ENCODE data around the gene OR10J4. TPM values are rescaled to one million over a fixed set of nuclear protein-coding genes. Genes with fewer than 3 reads are reported as not detected.
"Not testable (repeated sequence)": the region's sequence is repeated elsewhere in the genome, so short reads cannot be mapped to it uniquely, and the experiment has no call there.

The OR10J4 gene
- total RNA-seq, 8 experiments from 2014 or later, result 0.33 TPM; not detected in 7

GRCh38 chr1:159448181-159448580 is 16.2 kb downstream of the OR10J4 start:
- H3K4me1 ChIP-seq (replicated peaks in 1 of 2), result no peaks in the 10 kb centered on the region
- ATAC-seq (replicated peaks in 6 of 8), result no peak
- in situ Hi-C loops (cut with MboI; ENCODE audit: low pct_unique_long_range_greater_than_20kb in 2 of 9, low sequenced_read_pairs in 9 of 9, unreplicated experiment in 9 of 9), result no loop called here
- H3K27ac ChIP-seq, result no peak overlapping the region
- no peak overlapping the region for H3K4me3 ChIP-seq
- WGBS, 10 experiments, result 6 to 100% (median 69%) methylated on average over 1 of the region's 1 CpG

GRCh38 chr1:159449605-159450004 is 17.6 kb downstream of the OR10J4 start:
- H3K4me3 ChIP-seq; H3K4me1 ChIP-seq (replicated peaks in 1 of 2); ATAC-seq (replicated peaks in 6 of 8); in situ Hi-C loops (cut with MboI; ENCODE audit: low pct_unique_long_range_greater_than_20kb in 2 of 9, low sequenced_read_pairs in 9 of 9, unreplicated experiment in 9 of 9); H3K27ac ChIP-seq: not testable (repeated sequence)
- no CpG with 5 or more reads among the region's 23 CpGs for WGBS, 10 experiments

- ATAC-seq (replicated peaks in 6 of 8), result no peak
- no peak overlapping the region for H3K4me3 ChIP-seq
- no peak overlapping the region for H3K27ac ChIP-seq
- in situ Hi-C loops (cut with MboI; ENCODE audit: low pct_unique_long_range_greater_than_20kb in 2 of 9, low sequenced_read_pairs in 9 of 9, unreplicated experiment in 9 of 9), result no loop called here
- H3K4me1 ChIP-seq (replicated peaks in 1 of 2), result no peaks in the 10 kb centered on the region
- WGBS, 10 experiments, result 0 to 90% (median 69%) methylated on average over 1 to 2 of the region's 2 CpGs
These were observed 27.5 kb downstream of the OR10J4 start for GRCh38 chr1:159459551-159459950.

GRCh38 chr1:159465191-159465603 is 33.2 kb downstream of the OR10J4 start:
- no peak overlapping the region for H3K27ac ChIP-seq
- no peak for ATAC-seq (replicated peaks in 6 of 8)
- H3K4me1 ChIP-seq (replicated peaks in 1 of 2), result no peaks in the 10 kb centered on the region
- H3K4me3 ChIP-seq, result no peak overlapping the region
- in situ Hi-C loops (cut with MboI; ENCODE audit: low pct_unique_long_range_greater_than_20kb in 2 of 9, low sequenced_read_pairs in 9 of 9, unreplicated experiment in 9 of 9), result no loop called here
- 17 to 100% (median 67%) methylated on average over 1 to 3 of the region's 3 CpGs for WGBS, 10 experiments

GRCh38 chr1:159468321-159468720 is 36.3 kb downstream of the OR10J4 start:
- no peak for ATAC-seq (replicated peaks in 6 of 8)
- 0 to 100% (median 89%) methylated on average over 1 to 2 of the region's 2 CpGs; no CpG with 5 or more reads in 1 of the 10 experiments for WGBS, 10 experiments
- in situ Hi-C loops (cut with MboI; ENCODE audit: low pct_unique_long_range_greater_than_20kb in 2 of 9, low sequenced_read_pairs in 9 of 9, unreplicated experiment in 9 of 9), result no loop called here
- no peak overlapping the region for H3K27ac ChIP-seq
- no peaks in the 10 kb centered on the region for H3K4me1 ChIP-seq (replicated peaks in 1 of 2)
- no peak overlapping the region for H3K4me3 ChIP-seq

- H3K4me3 ChIP-seq, result no peak overlapping the region
- ATAC-seq (replicated peaks in 6 of 8), result peak in 6 of 8 experiments; percentile 35 to 91 (median 66)
- WGBS, 10 experiments, result 0 to 65% (median 42%) methylated on average over 1 to 4 of the region's 4 CpGs; no CpG with 5 or more reads in 2 of the 10 experiments
These were observed 38.0 kb downstream of the OR10J4 start for GRCh38 chr1:159469921-159470533.

GRCh38 chr1:159473335-159473734 is 41.3 kb downstream of the OR10J4 start:
- no peak for ATAC-seq (replicated peaks in 6 of 8)
- in situ Hi-C loops (cut with MboI; ENCODE audit: low pct_unique_long_range_greater_than_20kb in 2 of 9, low sequenced_read_pairs in 9 of 9, unreplicated experiment in 9 of 9), result no loop called here
- H3K4me1 ChIP-seq (replicated peaks in 1 of 2), result no peaks in the 10 kb centered on the region
- no peak overlapping the region for H3K27ac ChIP-seq
- 0 to 90% (median 58%) methylated on average over 1 of the region's 1 CpG; no CpG with 5 or more reads in 2 of the 10 experiments for WGBS, 10 experiments
- H3K4me3 ChIP-seq, result no peak overlapping the region

More at GRCh38 chr1:159469921-159470533, 38.0 kb downstream of the OR10J4 start:
- Histone ChIP-seq H3K4me1 (replicated peaks in 1 of 2) (no peaks in the 10 kb centered on the region), H3K27ac (no peak overlapping the region)
- in situ Hi-C loops (cut with MboI; ENCODE audit: low pct_unique_long_range_greater_than_20kb in 2 of 9, low sequenced_read_pairs in 9 of 9, unreplicated experiment in 9 of 9), result no loop called here

GRCh38 chr1:159474926-159475325 is 42.9 kb downstream of the OR10J4 start:
- 0 to 100% (median 66%) methylated on average over 1 of the region's 1 CpG; no CpG with 5 or more reads in 4 of the 10 experiments for WGBS, 10 experiments
- Histone ChIP-seq H3K27ac (no peak overlapping the region), H3K4me1 (replicated peaks in 1 of 2) (no peaks in the 10 kb centered on the region), H3K4me3 (no peak overlapping the region)
- ATAC-seq (replicated peaks in 6 of 8), result no peak
- in situ Hi-C loops (cut with MboI; ENCODE audit: low pct_unique_long_range_greater_than_20kb in 2 of 9, low sequenced_read_pairs in 9 of 9, unreplicated experiment in 9 of 9), result no loop called here

Other genes with a start within 250 kb of the OR10J4 start
- 10 to 100 TPM in 1 of 8 experiments, 1 to 10 TPM in 4, under 1 TPM in 1, not detected in 2; 0.52 to 12.0 (median 4.1) TPM for gene ACKR1, start 227.3 kb upstream of the OR10J4 start, total RNA-seq
- not detected for gene FCER1A, start 129.9 kb upstream of the OR10J4 start, total RNA-seq
- under 1 TPM in 5 of 8 experiments, not detected in 3; 0.05 to 0.62 (median 0.14) TPM for gene OR10J1, start 7.5 kb downstream of the OR10J4 start, total RNA-seq
- gene OR10J5, start 103.8 kb downstream of the OR10J4 start, total RNA-seq, result under 1 TPM in 1 of 8 experiments, not detected in 7; 0.66 TPM
- under 1 TPM in 1 of 8 experiments, not detected in 7; 0.57 TPM for gene APCS, start 155.6 kb downstream of the OR10J4 start, total RNA-seq